HG03354 (cell line): ENCODE data around the gene ALPK3.
A peak's percentile ranks its signal among the peaks of the same experiment; 100 is the strongest.

ENCODE experiments used
- ATAC-seq: cut with Tn5 transposase; IDR thresholded peaks from one replicate; pipeline ENCODE4 v1.9.1; 2021; ENCODE audit warnings: mild to moderate bottlenecking; ENCODE audit not compliant: unreplicated experiment, poor library complexity, severe bottlenecking

Gene ALPK3

DNA sequence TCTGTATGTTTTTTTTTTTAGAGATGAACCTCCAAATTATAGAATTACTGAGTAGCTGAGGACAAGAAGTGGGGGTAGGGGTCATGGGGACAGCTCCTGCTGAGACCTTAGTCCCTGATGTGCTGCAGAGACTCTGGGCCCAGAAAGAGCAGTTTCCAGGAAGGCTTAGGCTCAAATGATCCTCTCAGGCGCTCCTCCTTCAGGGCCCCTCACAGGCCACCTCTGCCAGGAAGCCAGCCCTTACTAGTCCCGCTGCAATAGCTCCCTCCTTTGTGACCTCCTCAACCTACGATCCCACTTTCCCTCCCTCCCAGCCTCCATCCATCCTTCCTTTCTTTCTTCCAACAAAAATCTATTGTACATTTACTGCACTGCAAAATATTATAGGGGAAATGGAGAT is 91.9 kb downstream of the ALPK3 start:
- ATAC-seq = no peak

GRCh38 chr15:84909782-84910181 is 92.6 kb downstream of the ALPK3 start:
- ATAC-seq = no peak

DNA sequence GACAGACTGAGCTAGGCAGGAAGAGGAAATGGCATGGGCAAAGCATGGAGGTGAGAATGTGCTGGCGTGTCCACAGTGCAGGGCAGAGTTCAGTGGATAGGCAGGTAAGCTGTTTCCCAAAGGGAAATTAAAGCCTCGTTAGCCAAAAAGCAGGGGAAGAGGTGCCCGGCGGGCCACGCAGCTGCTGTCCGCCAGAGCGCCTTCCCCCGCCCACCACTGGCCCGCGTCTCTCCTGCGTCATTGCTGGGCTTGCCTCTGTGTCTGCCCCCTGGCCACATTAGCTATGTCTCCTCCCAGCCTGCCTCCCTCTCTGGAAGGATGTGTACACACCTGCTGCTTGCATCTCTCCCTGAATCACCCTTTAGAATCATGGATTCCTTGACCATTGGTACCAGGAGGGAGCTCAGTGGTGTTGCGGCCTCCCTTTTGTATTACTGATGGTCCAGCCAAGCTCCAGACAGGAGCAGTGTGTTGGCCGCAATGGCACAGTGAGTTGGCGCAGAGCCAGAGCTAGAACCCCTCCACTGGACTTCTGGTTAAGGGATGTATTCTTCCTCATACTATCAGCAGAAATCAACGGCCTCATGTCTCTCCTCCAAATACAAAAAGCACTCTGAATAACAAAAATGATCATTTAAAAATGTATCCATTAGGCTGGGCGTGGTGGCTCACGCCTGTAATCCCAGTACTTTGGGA is 93.9 kb downstream of the ALPK3 start:
- no peak for ATAC-seq

DNA sequence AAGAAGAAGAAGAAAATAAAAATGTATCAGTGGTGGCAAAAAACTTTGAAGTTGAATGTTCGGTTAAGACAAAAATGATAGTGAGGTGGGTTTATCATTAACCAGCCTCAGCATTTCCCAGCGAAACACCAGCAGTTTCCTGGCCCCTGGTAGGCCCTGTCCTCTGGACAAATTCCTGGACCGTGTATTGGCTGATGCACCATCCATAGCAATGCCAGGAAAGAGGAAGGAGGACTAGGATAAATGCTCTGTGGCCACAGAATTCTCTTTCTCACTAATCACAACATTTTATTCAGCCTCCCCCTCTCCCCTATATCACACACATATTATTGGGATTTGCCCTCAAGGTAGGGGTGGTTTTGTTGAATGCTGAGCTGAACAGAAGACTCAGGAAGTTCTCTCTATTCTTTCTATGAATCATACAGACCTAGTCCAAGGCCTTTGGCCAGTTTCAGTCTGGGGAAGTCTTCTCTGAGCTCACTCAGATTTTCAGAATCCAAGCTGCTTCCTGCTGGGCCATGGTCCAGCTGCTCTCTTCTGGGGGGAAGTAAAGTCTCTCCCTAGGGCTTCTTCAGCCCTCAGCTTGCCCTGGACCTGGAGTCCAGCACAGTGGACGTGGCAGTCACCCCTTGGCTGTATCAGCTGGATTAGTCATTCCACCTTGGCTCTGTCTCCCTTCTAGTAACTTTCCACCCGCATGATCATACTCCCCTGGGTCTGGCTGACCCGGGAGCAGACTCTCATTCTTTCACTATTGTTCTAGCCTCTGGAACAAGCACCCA is 94.9 kb downstream of the ALPK3 start:
- no peak for ATAC-seq

DNA sequence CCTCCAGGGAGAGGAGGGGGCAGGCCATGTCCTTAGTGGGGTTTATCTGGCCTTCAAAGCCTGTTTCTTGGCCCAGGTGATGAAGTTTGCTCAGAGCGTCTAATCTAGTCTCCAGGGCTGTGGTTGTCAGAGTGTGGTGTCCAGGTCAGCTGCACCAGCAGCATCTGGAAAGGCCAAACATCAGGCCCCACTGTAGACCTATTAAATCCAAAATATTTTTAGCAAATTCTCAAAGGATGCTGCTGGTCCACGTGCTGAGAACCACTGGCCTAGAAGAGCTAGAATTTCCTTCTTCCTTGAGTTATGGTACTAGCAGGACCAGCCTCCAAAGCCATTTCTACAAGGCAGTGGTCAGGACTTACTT is 96.2 kb downstream of the ALPK3 start:
- no peak for ATAC-seq

- ATAC-seq = no peak
Observed at GRCh38 chr15:84914351-84914750, 97.2 kb downstream of the ALPK3 start.

GRCh38 chr15:84914909-84915605 is 97.9 kb downstream of the ALPK3 start:
- ATAC-seq = peak; percentile 99

DNA sequence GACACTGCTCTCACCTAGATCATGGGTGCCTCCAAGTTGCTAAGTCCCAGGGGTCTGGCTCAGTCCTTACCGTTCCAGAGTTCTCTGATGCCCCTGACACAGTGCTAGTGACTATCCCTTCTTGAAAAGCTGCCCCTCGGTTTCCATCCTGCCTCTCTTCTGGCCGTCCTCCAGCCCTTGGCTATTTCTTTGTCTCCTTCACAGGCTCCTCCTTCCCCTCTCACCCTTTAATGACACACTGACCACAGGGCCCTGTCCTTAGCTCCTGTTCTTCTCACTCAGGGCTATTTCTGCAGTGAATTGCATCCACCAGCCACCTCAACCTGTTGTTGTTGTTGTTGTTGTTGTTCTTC is 98.4 kb downstream of the ALPK3 start:
- no peak for ATAC-seq

GRCh38 chr15:84917452-84917851 is 100.3 kb downstream of the ALPK3 start:
- no peak for ATAC-seq

GRCh38 chr15:84919106-84919667 is 102.0 kb downstream of the ALPK3 start:
- ATAC-seq = no peak

DNA sequence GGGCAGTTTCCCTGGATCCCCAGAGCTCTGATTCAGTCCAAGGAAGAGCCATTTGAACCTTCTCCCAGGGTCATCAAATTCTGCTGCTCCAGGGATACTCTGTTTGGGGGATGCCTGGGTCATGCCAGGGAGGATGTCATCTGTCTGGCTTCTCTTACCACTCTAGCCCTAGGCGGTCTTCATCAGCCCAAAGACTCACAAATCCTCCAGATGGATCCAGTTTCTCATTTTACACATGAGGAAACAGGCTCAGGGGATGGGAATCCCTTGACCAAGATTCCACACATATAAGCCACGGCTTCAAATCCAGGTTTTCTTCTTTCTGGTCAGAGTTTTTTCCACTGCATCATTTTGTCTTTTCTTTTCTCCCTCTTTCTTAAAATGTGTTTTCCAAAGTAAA is 104.0 kb downstream of the ALPK3 start:
- no peak for ATAC-seq

DNA sequence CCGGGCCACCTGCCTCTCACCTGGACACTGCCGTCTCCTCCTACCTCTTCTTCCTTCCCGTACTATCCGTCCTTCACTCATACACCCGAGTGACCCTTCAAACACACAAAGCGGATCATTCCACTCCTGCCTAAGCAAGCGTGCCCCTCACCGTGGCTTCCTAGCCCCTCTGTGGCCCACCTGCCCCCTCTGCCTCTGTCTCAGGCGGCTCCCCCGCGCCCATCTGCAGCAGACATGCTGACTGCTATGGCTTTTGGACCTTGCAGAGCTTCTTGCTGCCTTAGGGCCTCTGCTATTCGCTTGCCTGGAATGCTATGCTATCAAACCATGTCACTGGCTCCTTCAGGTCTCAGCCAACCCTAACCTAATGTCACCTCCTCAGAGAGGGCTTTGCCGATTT is 105.4 kb downstream of the ALPK3 start:
- ATAC-seq = no peak
